Mesendoderm (in vitro differentiated cells): ENCODE results near the gene TRIM36.

Experiments used
- DNase-seq: peaks from one replicate; pipeline ENCODE4 v3.0.0; 2013
- H2AK5ac ChIP-seq: 2 replicates; pipeline ENCODE4 v1.6.1; 2013; ENCODE audit warnings: low read length, inconsistent platforms
- H2BK120ac ChIP-seq: 2 replicates; pipeline ENCODE4 v1.6.1; 2013; ENCODE audit warnings: low read depth, mild to moderate bottlenecking, low read length, moderate library complexity, mixed read lengths
- H2BK15ac ChIP-seq: replicated peaks from 2 replicates; pipeline ENCODE4 v1.6.1; 2013; ENCODE audit warnings: low read depth, mild to moderate bottlenecking, moderate library complexity
- H2BK5ac ChIP-seq: 2 replicates; pipeline ENCODE4 v1.6.1; 2013; ENCODE audit warnings: low read length, inconsistent platforms
- H3K18ac ChIP-seq: 2 replicates; pipeline ENCODE4 v1.6.1; 2013; ENCODE audit warnings: mild to moderate bottlenecking, low read length, mixed read lengths
- H3K23ac ChIP-seq: one replicate; pipeline ENCODE4 v1.6.1; 2013; ENCODE audit warnings: low read length
- H3K27ac ChIP-seq: 2 replicates; pipeline ENCODE4 v1.5.1; 2013; ENCODE audit warnings: low read depth, mild to moderate bottlenecking, inconsistent platforms, low read length, moderate library complexity
- H3K27me3 ChIP-seq: 2 replicates; pipeline ENCODE4 v1.6.1; 2013; ENCODE audit warnings: low read length, control low read depth, mild to moderate bottlenecking, inconsistent platforms; ENCODE audit not compliant: insufficient read depth, poor library complexity
- H3K36me3 ChIP-seq: 2 replicates; pipeline ENCODE4 v1.6.1; 2013; ENCODE audit warnings: low read length, inconsistent platforms; ENCODE audit not compliant: control insufficient read depth, insufficient read depth
- H3K4ac ChIP-seq: one replicate; pipeline ENCODE4 v1.6.1; 2013; ENCODE audit warnings: low read depth, mild to moderate bottlenecking, low read length, moderate library complexity
- H3K4me1 ChIP-seq: 2 replicates; pipeline ENCODE4 v1.6.1; 2013; ENCODE audit warnings: low read depth, low read length, inconsistent platforms; ENCODE audit not compliant: control insufficient read depth
- H3K4me2 ChIP-seq: 2 replicates; pipeline ENCODE4 v1.6.1; 2013; ENCODE audit warnings: low read length
- H3K4me3 ChIP-seq: 2 replicates; pipeline ENCODE4 v1.5.1; 2013; ENCODE audit warnings: mild to moderate bottlenecking, low read length
- H3K56ac ChIP-seq: one replicate; pipeline ENCODE4 v1.6.1; 2013; ENCODE audit warnings: low read length
- H3K79me1 ChIP-seq: 2 replicates; pipeline ENCODE4 v1.6.1; 2013; ENCODE audit warnings: low read length, inconsistent platforms
- H3K79me2 ChIP-seq: 2 replicates; pipeline ENCODE4 v1.6.1; 2013; ENCODE audit warnings: mild to moderate bottlenecking, low read length; ENCODE audit not compliant: control insufficient read depth, insufficient read depth
- H3K9ac ChIP-seq: 2 replicates; pipeline ENCODE4 v1.6.1; 2013; ENCODE audit warnings: low read length, inconsistent platforms
- H4K5ac ChIP-seq: one replicate; pipeline ENCODE4 v1.6.1; 2013; ENCODE audit warnings: low read length
- H4K8ac ChIP-seq: one replicate; pipeline ENCODE4 v1.6.1; 2013; ENCODE audit warnings: low read depth, mild to moderate bottlenecking, control low read depth, low read length, moderate library complexity
- WGBS: extraction: QIAGEN DNeasy Blood & Tissue Kit; methylation state at CpG from one replicate; pipeline ENCODE4 v1.1.7; 2013; ENCODE audit warnings: low lambda C conversion rate, missing lambda C conversion rate; ENCODE audit not compliant: insufficient coverage; ENCODE audit errors: extremely low coverage; 5-methylcytosine and 5-hydroxymethylcytosine counted together

TRIM36 gene

DNA sequence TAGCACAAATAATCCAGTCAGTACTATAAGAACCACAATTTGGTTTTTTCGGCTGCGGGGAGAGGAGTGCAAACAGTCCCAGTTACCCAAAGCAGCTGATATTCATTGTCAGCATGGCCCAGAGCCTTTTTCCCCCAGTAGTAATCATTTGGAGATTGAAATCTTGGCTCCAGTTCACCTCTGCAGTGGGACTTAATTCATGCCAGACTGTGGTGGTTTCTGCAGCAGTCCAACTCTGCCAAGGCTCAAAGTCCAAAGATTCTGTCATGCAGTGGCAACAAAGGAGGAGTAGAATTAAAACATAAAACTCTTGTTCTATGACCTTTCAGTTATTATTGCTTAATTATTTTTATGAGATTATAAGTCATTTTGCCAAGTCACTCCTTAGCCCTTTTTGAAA is 25.0 kb upstream of the TRIM36 start:
- Histone ChIP-seq H3K56ac (no peak overlapping the region), H4K5ac (no peak overlapping the region), H2AK5ac (no peak overlapping the region), H3K36me3 (no peaks in the 10 kb centered on the region), H3K9ac (no peak overlapping the region), H3K79me2 (no peaks in the 10 kb centered on the region), H2BK120ac (no peak overlapping the region), H3K4me2 (no peak overlapping the region), H2BK15ac (no peak overlapping the region), H3K4me1 (no peaks in the 10 kb centered on the region), H3K27me3 (no peaks in the 10 kb centered on the region), H3K79me1 (no peaks in the 10 kb centered on the region), H4K8ac (no peak overlapping the region), H3K4ac (no peak overlapping the region), H3K27ac (no peak overlapping the region), H3K18ac (no peak overlapping the region), H3K23ac (no peak overlapping the region), H2BK5ac (no peak overlapping the region), H3K4me3 (no peak overlapping the region)
- no peak for DNase-seq
- no CpG with 5 or more reads among the region's 2 CpGs for WGBS

DNA sequence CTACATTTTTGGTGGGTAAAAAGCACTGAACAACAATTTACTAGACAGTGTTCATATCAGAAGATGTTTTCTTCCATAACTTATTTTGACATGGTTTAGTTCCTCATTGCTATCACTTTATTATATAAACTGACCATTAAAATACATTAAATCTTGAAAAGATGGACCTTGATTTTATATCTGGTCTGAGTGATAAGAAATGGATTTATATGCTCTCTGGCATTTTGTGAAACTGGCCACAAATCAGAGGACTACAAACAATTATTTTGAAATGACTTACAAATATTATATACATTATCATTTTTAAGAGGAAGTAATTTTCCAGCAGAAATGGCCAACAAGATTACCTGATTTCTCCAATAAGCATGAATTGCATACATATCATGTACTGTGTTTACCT is 23.6 kb upstream of the TRIM36 start:
- H2AK5ac ChIP-seq = no peak overlapping the region
- H2BK15ac ChIP-seq = no peak overlapping the region
- H3K36me3 ChIP-seq = no peaks in the 10 kb centered on the region
- no peak overlapping the region for H3K18ac ChIP-seq
- no peaks in the 10 kb centered on the region for H3K79me2 ChIP-seq
- no peaks in the 10 kb centered on the region for H3K4me1 ChIP-seq
- H2BK5ac ChIP-seq = no peak overlapping the region
- no peak overlapping the region for H4K5ac ChIP-seq
- no peak overlapping the region for H2BK120ac ChIP-seq
- H3K56ac ChIP-seq = no peak overlapping the region
- H3K79me1 ChIP-seq = no peaks in the 10 kb centered on the region
- DNase-seq = no peak
- no peak overlapping the region for H3K23ac ChIP-seq
- H3K4me2 ChIP-seq = no peak overlapping the region
- H3K9ac ChIP-seq = no peak overlapping the region
- no peak overlapping the region for H4K8ac ChIP-seq
- H3K27ac ChIP-seq = no peak overlapping the region
- no peak overlapping the region for H3K4me3 ChIP-seq
- H3K27me3 ChIP-seq = no peaks in the 10 kb centered on the region
- no peak overlapping the region for H3K4ac ChIP-seq

DNA sequence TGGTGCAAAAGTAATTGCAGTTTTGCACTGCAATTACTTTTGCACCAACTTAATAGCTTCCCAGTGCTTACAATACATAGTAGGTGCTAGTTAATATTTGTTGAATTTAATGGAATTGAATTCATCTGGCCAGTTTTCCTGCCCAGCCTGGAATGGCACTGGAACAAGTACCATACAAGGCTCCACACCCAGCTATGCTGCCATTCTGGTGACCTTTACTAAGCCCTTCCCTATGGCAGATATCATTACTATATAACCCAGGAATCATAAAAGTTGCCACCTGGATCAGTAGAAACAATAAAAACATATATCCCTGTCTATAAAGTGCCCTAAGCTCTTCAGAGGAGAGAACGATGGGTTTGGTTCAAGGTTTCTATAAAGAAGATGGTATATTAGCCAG is 22.4 kb upstream of the TRIM36 start:
- no peak overlapping the region for H3K18ac ChIP-seq
- H3K23ac ChIP-seq = no peak overlapping the region
- WGBS = no CpG with 5 or more reads among the region's 1 CpG
- H3K27ac ChIP-seq = no peak overlapping the region
- H4K8ac ChIP-seq = no peak overlapping the region
- no peak overlapping the region for H2BK5ac ChIP-seq
- no peaks in the 10 kb centered on the region for H3K79me2 ChIP-seq
- H3K4me2 ChIP-seq = no peak overlapping the region
- H3K4ac ChIP-seq = no peak overlapping the region
- no peak overlapping the region for H2AK5ac ChIP-seq
- no peak overlapping the region for H2BK120ac ChIP-seq
- H3K27me3 ChIP-seq = no peaks in the 10 kb centered on the region
- H3K79me1 ChIP-seq = no peaks in the 10 kb centered on the region
- H3K4me1 ChIP-seq = no peaks in the 10 kb centered on the region
- no peaks in the 10 kb centered on the region for H3K36me3 ChIP-seq
- no peak overlapping the region for H3K9ac ChIP-seq
- no peak overlapping the region for H3K56ac ChIP-seq
- H2BK15ac ChIP-seq = no peak overlapping the region
- no peak for DNase-seq
- no peak overlapping the region for H4K5ac ChIP-seq
- no peak overlapping the region for H3K4me3 ChIP-seq

DNA sequence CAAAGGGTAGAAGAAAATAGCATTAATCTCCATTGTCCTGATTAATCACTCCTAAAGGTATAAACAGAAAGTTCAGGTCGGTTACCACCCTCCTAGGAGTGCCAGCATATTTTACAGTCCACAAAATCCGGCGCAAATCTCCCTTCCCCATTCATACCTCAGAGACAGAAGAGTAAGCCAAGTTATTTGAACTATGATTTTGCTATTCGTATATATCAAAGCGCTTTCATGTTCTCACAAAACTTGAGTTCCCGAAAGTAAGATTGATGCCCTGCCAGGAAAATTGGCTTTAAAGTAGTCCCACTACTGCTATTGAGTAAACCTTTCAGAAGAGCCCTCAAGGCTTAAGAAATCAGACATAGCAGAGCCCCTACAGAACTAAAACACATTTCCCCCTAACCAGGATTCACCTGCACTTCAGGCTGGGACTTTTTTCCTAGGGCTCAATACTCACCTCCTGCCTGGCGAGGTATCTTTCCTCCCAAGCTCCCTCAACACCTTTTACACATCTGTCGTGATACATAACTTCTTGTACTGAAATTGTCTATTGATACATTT is 21.8 kb upstream of the TRIM36 start:
- Histone ChIP-seq H3K36me3 (no peaks in the 10 kb centered on the region), H3K27me3 (no peaks in the 10 kb centered on the region), H3K4me2 (no peak overlapping the region), H4K8ac (no peak overlapping the region), H3K4ac (no peak overlapping the region), H3K23ac (no peak overlapping the region), H3K9ac (no peak overlapping the region), H2AK5ac (no peak overlapping the region), H3K56ac (no peak overlapping the region), H3K79me1 (no peaks in the 10 kb centered on the region), H3K27ac (no peak overlapping the region), H3K18ac (no peak overlapping the region), H4K5ac (no peak overlapping the region), H3K79me2 (no peaks in the 10 kb centered on the region), H3K4me3 (no peak overlapping the region), H3K4me1 (no peaks in the 10 kb centered on the region), H2BK15ac (no peak overlapping the region), H2BK5ac (no peak overlapping the region), H2BK120ac (no peak overlapping the region)
- WGBS = no CpG with 5 or more reads among the region's 8 CpGs
- DNase-seq = no peak

DNA sequence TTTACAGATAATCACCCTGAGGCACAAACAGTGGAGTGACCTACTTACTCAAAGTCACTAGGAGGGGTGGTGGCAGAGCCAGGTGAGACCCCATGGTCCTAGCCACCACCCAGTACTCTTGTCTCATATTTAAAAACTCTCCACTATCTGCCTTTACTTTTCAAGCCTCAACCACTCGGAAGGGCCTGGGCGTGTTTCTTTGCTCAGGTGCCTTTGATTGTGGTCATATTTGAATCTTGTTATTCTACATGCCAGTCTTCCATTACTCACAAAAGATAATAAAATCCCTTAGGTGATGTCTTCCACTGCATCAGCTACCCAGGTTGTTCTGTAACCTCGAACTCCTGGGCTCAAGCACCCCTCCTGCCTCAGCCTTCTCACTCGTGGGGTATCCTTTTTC is 20.7 kb upstream of the TRIM36 start:
- no peak overlapping the region for H3K56ac ChIP-seq
- no peaks in the 10 kb centered on the region for H3K4me1 ChIP-seq
- no peak overlapping the region for H3K23ac ChIP-seq
- no peak overlapping the region for H3K4me2 ChIP-seq
- no peak for DNase-seq
- no peaks in the 10 kb centered on the region for H3K36me3 ChIP-seq
- no peak overlapping the region for H3K4me3 ChIP-seq
- H3K4ac ChIP-seq = no peak overlapping the region
- no peak overlapping the region for H4K5ac ChIP-seq
- H3K18ac ChIP-seq = no peak overlapping the region
- no peak overlapping the region for H3K27ac ChIP-seq
- no peak overlapping the region for H4K8ac ChIP-seq
- no peak overlapping the region for H2BK5ac ChIP-seq
- H3K27me3 ChIP-seq = no peaks in the 10 kb centered on the region
- WGBS = no CpG with 5 or more reads among the region's 4 CpGs
- H3K9ac ChIP-seq = no peak overlapping the region
- H3K79me1 ChIP-seq = no peaks in the 10 kb centered on the region
- H2BK120ac ChIP-seq = no peak overlapping the region
- no peak overlapping the region for H2BK15ac ChIP-seq
- no peaks in the 10 kb centered on the region for H3K79me2 ChIP-seq
- H2AK5ac ChIP-seq = no peak overlapping the region

DNA sequence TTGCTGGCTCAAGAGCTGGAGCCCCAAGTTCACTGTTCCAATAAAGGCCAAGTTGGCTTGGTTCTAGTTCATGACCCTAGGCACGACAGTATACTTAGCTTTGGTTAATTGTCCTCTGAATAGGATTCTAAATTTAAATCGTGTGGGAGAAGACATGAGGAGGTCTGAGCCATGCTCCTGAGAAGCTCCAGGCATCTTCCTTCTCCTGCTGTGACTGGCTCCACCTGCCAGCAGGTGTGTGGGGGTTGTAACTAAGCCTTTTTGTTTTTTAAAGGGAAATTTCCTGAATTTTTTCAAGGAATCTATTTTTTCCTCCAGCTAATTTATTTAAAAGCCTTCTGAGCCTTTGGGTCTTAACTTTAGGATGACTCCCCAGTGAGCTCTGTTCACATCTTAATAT is 20.2 kb upstream of the TRIM36 start:
- no peak overlapping the region for H4K5ac ChIP-seq
- WGBS = no CpG with 5 or more reads among the region's 2 CpGs
- DNase-seq = no peak
- H2BK5ac ChIP-seq = no peak overlapping the region
- no peak overlapping the region for H3K23ac ChIP-seq
- no peaks in the 10 kb centered on the region for H3K36me3 ChIP-seq
- H3K4me2 ChIP-seq = no peak overlapping the region
- H3K56ac ChIP-seq = no peak overlapping the region
- no peak overlapping the region for H3K18ac ChIP-seq
- H3K4me1 ChIP-seq = no peaks in the 10 kb centered on the region
- no peak overlapping the region for H2BK15ac ChIP-seq
- no peaks in the 10 kb centered on the region for H3K79me2 ChIP-seq
- H3K27me3 ChIP-seq = no peaks in the 10 kb centered on the region
- H4K8ac ChIP-seq = no peak overlapping the region
- H3K79me1 ChIP-seq = no peaks in the 10 kb centered on the region
- H2BK120ac ChIP-seq = no peak overlapping the region
- H3K9ac ChIP-seq = no peak overlapping the region
- no peak overlapping the region for H2AK5ac ChIP-seq
- no peak overlapping the region for H3K4me3 ChIP-seq
- no peak overlapping the region for H3K4ac ChIP-seq
- no peak overlapping the region for H3K27ac ChIP-seq
